ENCODE results near the gene FAM117B.
A peak's percentile ranks its signal among the peaks of the same experiment; 100 is the strongest.
"Not testable (repeated sequence)": the region's sequence is repeated elsewhere in the genome, so short reads cannot be mapped to it uniquely, and the experiment has no call there.

Gene FAM117B

GRCh38 chr2:202657876-202658275 lies 23.1 kb downstream of the FAM117B start:
- H3K4me3 Mint-ChIP-seq = peak overlapping the region; percentile 19
- no peak for DNase-seq (ENCODE audit: low spot score)
- H3K9me3 Mint-ChIP-seq = no peaks in the 10 kb centered on the region
- no peak overlapping the region for H3K27ac Mint-ChIP-seq
- H3K27me3 Mint-ChIP-seq (ENCODE audit: low read depth) = no peaks in the 10 kb centered on the region
- H3K36me3 Mint-ChIP-seq (ENCODE audit: low read depth) = peaks cover 3% of the 10 kb centered on the region
- H3K4me1 Mint-ChIP-seq (ENCODE audit: low read depth) = peaks cover 41% of the 10 kb centered on the region

GRCh38 chr2:202660796-202661195 lies 26.0 kb downstream of the FAM117B start:
- Mint-ChIP-seq H3K4me3 (no peak overlapping the region), H3K36me3 (ENCODE audit: low read depth) (peaks cover 3% of the 10 kb centered on the region)

GRCh38 chr2:202669841-202670240 lies 35.1 kb downstream of the FAM117B start:
- Mint-ChIP-seq H3K9me3 (no peaks in the 10 kb centered on the region), H3K4me1 (ENCODE audit: low read depth) (peaks cover 53% of the 10 kb centered on the region), H3K27me3 (ENCODE audit: low read depth) (no peaks in the 10 kb centered on the region), H3K36me3 (ENCODE audit: low read depth) (peaks cover 15% of the 10 kb centered on the region), H3K4me3 (peak overlapping the region; percentile 79), H3K27ac (peak overlapping the region; percentile 82)
- DNase-seq (ENCODE audit: low spot score) = no peak

More at GRCh38 chr2:202660796-202661195, 26.0 kb downstream of the FAM117B start:
- peaks cover 35% of the 10 kb centered on the region for H3K4me1 Mint-ChIP-seq (ENCODE audit: low read depth)
- no peaks in the 10 kb centered on the region for H3K9me3 Mint-ChIP-seq
- H3K27ac Mint-ChIP-seq = no peak overlapping the region
- no peak for DNase-seq (ENCODE audit: low spot score)
- no peaks in the 10 kb centered on the region for H3K27me3 Mint-ChIP-seq (ENCODE audit: low read depth)

- Mint-ChIP-seq H3K27me3 (ENCODE audit: low read depth) (no peaks in the 10 kb centered on the region), H3K4me1 (ENCODE audit: low read depth) (peaks cover 43% of the 10 kb centered on the region), H3K4me3 (no peak overlapping the region), H3K27ac (no peak overlapping the region), H3K9me3 (peaks cover 3% of the 10 kb centered on the region), H3K36me3 (ENCODE audit: low read depth) (peaks cover 17% of the 10 kb centered on the region)
- no peak for DNase-seq (ENCODE audit: low spot score)
Observed at GRCh38 chr2:202671317-202672035, 36.7 kb downstream of the FAM117B start.

- Mint-ChIP-seq H3K4me1 (ENCODE audit: low read depth) (peaks cover 40% of the 10 kb centered on the region), H3K9me3 (peaks cover 15% of the 10 kb centered on the region), H3K36me3 (ENCODE audit: low read depth) (peaks cover 24% of the 10 kb centered on the region)
- not testable (repeated sequence) for H3K27me3 Mint-ChIP-seq (ENCODE audit: low read depth); H3K4me3 Mint-ChIP-seq; H3K27ac Mint-ChIP-seq; DNase-seq (ENCODE audit: low spot score)
Observed at GRCh38 chr2:202675097-202675496, 40.3 kb downstream of the FAM117B start.

- Mint-ChIP-seq H3K4me1 (ENCODE audit: low read depth) (peaks cover 22% of the 10 kb centered on the region), H3K9me3 (peaks cover 34% of the 10 kb centered on the region), H3K4me3 (peak overlapping the region; percentile 25), H3K27ac (peak overlapping the region; percentile 72), H3K36me3 (ENCODE audit: low read depth) (peaks cover 29% of the 10 kb centered on the region), H3K27me3 (ENCODE audit: low read depth) (no peaks in the 10 kb centered on the region)
- no peak for DNase-seq (ENCODE audit: low spot score)
Observed at GRCh38 chr2:202679980-202680379, 45.2 kb downstream of the FAM117B start.

- Mint-ChIP-seq H3K36me3 (ENCODE audit: low read depth) (peaks cover 27% of the 10 kb centered on the region), H3K27ac (no peak overlapping the region), H3K4me1 (ENCODE audit: low read depth) (peaks cover 20% of the 10 kb centered on the region), H3K9me3 (peaks cover 31% of the 10 kb centered on the region), H3K4me3 (no peak overlapping the region), H3K27me3 (ENCODE audit: low read depth) (no peaks in the 10 kb centered on the region)
- DNase-seq (ENCODE audit: low spot score) = no peak
Observed at GRCh38 chr2:202680512-202680911, 45.7 kb downstream of the FAM117B start.

- peaks cover 26% of the 10 kb centered on the region for H3K36me3 Mint-ChIP-seq (ENCODE audit: low read depth)
- H3K4me1 Mint-ChIP-seq (ENCODE audit: low read depth) = peaks cover 18% of the 10 kb centered on the region
- DNase-seq (ENCODE audit: low spot score) = no peak
- H3K27ac Mint-ChIP-seq = no peak overlapping the region
- H3K9me3 Mint-ChIP-seq = peaks cover 30% of the 10 kb centered on the region
- no peak overlapping the region for H3K4me3 Mint-ChIP-seq
- no peaks in the 10 kb centered on the region for H3K27me3 Mint-ChIP-seq (ENCODE audit: low read depth)
Observed at GRCh38 chr2:202681688-202682205, 47.0 kb downstream of the FAM117B start.

GRCh38 chr2:202682274-202682673 lies 47.5 kb downstream of the FAM117B start:
- Mint-ChIP-seq H3K27ac (no peak overlapping the region), H3K4me3 (no peak overlapping the region), H3K4me1 (ENCODE audit: low read depth) (peaks cover 18% of the 10 kb centered on the region), H3K36me3 (ENCODE audit: low read depth) (peaks cover 26% of the 10 kb centered on the region), H3K27me3 (ENCODE audit: low read depth) (no peaks in the 10 kb centered on the region), H3K9me3 (peaks cover 30% of the 10 kb centered on the region)
- DNase-seq (ENCODE audit: low spot score) = no peak

GRCh38 chr2:202687276-202687675 lies 52.5 kb downstream of the FAM117B start:
- H3K9me3 Mint-ChIP-seq = no peaks in the 10 kb centered on the region
- peaks cover 8% of the 10 kb centered on the region for H3K4me1 Mint-ChIP-seq (ENCODE audit: low read depth)
- peaks cover 2% of the 10 kb centered on the region for H3K36me3 Mint-ChIP-seq (ENCODE audit: low read depth)
- H3K27ac Mint-ChIP-seq = no peak overlapping the region
- no peak overlapping the region for H3K4me3 Mint-ChIP-seq
- no peaks in the 10 kb centered on the region for H3K27me3 Mint-ChIP-seq (ENCODE audit: low read depth)
- DNase-seq (ENCODE audit: low spot score) = no peak

- no peak overlapping the region for H3K27ac Mint-ChIP-seq
- no peak overlapping the region for H3K4me3 Mint-ChIP-seq
- H3K27me3 Mint-ChIP-seq (ENCODE audit: low read depth) = no peaks in the 10 kb centered on the region
Observed at GRCh38 chr2:202689459-202689858, 54.7 kb downstream of the FAM117B start.

GRCh38 chr2:202689898-202690297 lies 55.1 kb downstream of the FAM117B start:
- Mint-ChIP-seq H3K9me3 (no peaks in the 10 kb centered on the region), H3K4me1 (ENCODE audit: low read depth) (peaks cover 11% of the 10 kb centered on the region), H3K36me3 (ENCODE audit: low read depth) (no peaks in the 10 kb centered on the region), H3K4me3 (no peak overlapping the region), H3K27ac (no peak overlapping the region), H3K27me3 (ENCODE audit: low read depth) (no peaks in the 10 kb centered on the region)
- DNase-seq (ENCODE audit: low spot score) = no peak

More at GRCh38 chr2:202689459-202689858, 54.7 kb downstream of the FAM117B start:
- peaks cover 11% of the 10 kb centered on the region for H3K4me1 Mint-ChIP-seq (ENCODE audit: low read depth)
- no peaks in the 10 kb centered on the region for H3K9me3 Mint-ChIP-seq
- no peak for DNase-seq (ENCODE audit: low spot score)
- no peaks in the 10 kb centered on the region for H3K36me3 Mint-ChIP-seq (ENCODE audit: low read depth)

- Mint-ChIP-seq H3K4me3 (no peak overlapping the region), H3K27ac (no peak overlapping the region), H3K4me1 (ENCODE audit: low read depth) (peaks cover 11% of the 10 kb centered on the region), H3K9me3 (no peaks in the 10 kb centered on the region), H3K27me3 (ENCODE audit: low read depth) (no peaks in the 10 kb centered on the region), H3K36me3 (ENCODE audit: low read depth) (no peaks in the 10 kb centered on the region)
- no peak for DNase-seq (ENCODE audit: low spot score)
Observed at GRCh38 chr2:202690321-202690900, 55.6 kb downstream of the FAM117B start.

GRCh38 chr2:202693503-202693902 lies 58.7 kb downstream of the FAM117B start:
- H3K27ac Mint-ChIP-seq = no peak overlapping the region
- DNase-seq (ENCODE audit: low spot score) = no peak
- H3K36me3 Mint-ChIP-seq (ENCODE audit: low read depth) = peaks cover 10% of the 10 kb centered on the region
- H3K4me3 Mint-ChIP-seq = no peak overlapping the region
- no peaks in the 10 kb centered on the region for H3K9me3 Mint-ChIP-seq
- H3K4me1 Mint-ChIP-seq (ENCODE audit: low read depth) = peaks cover 11% of the 10 kb centered on the region
- H3K27me3 Mint-ChIP-seq (ENCODE audit: low read depth) = no peaks in the 10 kb centered on the region

Data from T-helper 2 cell treated with Interferon-gamma antibody and Interleukin-4, amounts not matched to agents 5 μg/mL and 100 μg/mL, for 36 hours (primary cell).